ENCODE measurements around the gene SEMA5A. TPM values are rescaled to one million over a fixed set of nuclear protein-coding genes. Genes with fewer than 3 reads are reported as not detected.

The SEMA5A gene
- total and polyA plus RNA-seq, 7 donors = 0.60 to 4.7 (median 2.8) TPM

DNA sequence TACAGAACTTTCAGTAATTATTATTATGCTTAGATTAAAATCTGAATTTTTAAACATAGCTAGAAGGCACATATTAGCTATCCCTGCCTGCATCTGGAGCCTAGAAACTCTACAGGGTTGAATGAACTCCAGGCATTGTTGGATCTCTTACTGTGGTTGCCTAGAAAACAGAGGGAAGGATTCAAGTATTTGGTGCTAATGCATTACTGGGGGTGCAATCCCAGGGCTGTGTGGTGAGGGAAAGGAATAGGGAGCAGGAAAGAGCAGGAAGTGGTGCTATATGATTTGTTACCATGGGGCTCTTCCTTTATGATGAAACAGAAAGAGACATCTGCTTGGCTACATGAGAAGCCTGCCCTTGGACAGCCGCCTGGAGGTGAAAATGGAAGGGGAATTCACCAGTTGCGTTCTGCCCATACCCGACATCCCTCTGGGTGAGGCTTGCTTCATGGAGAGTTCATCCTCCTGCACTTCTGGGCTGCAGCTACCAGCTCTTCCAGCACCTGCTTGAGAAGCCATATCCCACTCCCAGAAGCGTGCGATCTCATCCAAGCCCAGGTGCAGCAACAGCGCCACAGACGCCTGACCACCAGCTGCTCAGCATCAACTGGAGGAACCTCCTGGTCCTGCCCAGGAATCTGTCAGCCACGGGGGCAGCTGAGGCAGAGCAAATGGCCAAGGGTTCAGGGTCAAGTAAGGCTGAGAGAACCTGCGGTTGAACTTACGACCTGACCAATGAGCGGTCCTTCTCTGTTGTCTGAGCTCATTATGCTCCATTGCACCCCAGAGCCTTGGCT lies 362.8 kb downstream of the SEMA5A start:
- Histone ChIP-seq H3K36me3 (no peaks in the 10 kb centered on the region), H3K27me3 (no peaks in the 10 kb centered on the region), H3K27ac (no peak overlapping the region), H3K4me1 (no peaks in the 10 kb centered on the region), H3K4me3 (no peak overlapping the region), H3K9me3 (no peaks in the 10 kb centered on the region)
- intact Hi-C loops (cut with DNase I) = no loop called here
- 92% methylated on average over 11 of the region's 11 CpGs for WGBS, 2 donors
- no peak for DNase-seq
- TF ChIP-seq POLR2AphosphoS5 (IDR thresholded peaks at IDR 0.05) (no peak), POLR2A (IDR thresholded peaks at IDR 0.05) (no peak), EP300 (IDR thresholded peaks at IDR 0.05) (no peak)
- TF ChIP-seq, protein P1, sequence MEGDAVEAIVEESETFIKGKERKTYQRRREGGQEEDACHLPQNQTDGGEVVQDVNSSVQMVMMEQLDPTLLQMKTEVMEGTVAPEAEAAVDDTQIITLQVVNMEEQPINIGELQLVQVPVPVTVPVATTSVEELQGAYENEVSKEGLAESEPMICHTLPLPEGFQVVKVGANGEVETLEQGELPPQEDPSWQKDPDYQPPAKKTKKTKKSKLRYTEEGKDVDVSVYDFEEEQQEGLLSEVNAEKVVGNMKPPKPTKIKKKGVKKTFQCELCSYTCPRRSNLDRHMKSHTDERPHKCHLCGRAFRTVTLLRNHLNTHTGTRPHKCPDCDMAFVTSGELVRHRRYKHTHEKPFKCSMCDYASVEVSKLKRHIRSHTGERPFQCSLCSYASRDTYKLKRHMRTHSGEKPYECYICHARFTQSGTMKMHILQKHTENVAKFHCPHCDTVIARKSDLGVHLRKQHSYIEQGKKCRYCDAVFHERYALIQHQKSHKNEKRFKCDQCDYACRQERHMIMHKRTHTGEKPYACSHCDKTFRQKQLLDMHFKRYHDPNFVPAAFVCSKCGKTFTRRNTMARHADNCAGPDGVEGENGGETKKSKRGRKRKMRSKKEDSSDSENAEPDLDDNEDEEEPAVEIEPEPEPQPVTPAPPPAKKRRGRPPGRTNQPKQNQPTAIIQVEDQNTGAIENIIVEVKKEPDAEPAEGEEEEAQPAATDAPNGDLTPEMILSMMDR (IDR thresholded peaks at IDR 0.05) = no peak

DNA sequence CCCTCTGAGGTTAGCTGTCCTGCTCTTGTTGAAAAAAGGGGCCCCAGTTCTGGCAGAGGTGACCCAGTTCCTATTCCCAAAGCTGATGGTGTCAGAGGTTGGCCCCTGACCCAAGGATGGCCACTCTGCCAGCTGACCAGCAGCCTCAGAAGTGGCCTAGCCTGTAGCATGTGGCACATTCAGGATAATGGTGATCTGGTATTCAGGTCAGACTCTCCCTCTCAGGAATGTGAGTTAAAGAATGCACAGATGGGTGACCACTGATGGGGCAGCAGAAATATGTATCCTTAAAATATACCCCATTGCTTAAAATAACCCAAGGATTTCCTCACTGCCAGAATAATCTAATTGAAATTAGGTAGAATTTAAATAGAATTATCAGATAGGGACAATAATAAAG lies 369.2 kb downstream of the SEMA5A start:
- no peaks in the 10 kb centered on the region for H3K4me1 ChIP-seq

DNA sequence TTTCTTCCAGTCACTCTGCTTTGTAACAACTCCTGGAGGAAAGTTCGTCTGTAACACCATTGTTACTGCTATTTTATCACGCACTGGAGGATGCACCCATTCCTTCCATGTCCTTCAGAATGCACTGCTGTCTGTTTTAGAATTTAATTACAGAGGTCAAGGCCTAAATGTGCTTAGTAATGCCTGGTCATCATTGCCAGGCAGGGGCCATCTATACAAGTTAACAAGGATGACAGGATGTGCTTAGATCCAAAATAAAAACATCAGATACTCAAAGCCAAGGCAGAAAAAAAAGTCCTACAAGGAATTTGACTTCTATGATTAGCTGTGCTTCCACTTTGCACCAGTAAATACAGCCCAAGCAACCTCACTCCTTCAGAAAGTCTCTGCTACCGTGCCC lies 371.4 kb downstream of the SEMA5A start:
- TF ChIP-seq POLR2A (IDR thresholded peaks at IDR 0.05) (no peak), POLR2AphosphoS5 (IDR thresholded peaks at IDR 0.05) (no peak), EP300 (IDR thresholded peaks at IDR 0.05) (no peak)
- TF ChIP-seq, protein P1 (IDR thresholded peaks at IDR 0.05) = no peak
- no peak for DNase-seq
- WGBS, 2 donors = 88 to 90% methylated on average over 3 of the region's 3 CpGs
- Histone ChIP-seq H3K27ac (no peak overlapping the region), H3K27me3 (no peaks in the 10 kb centered on the region), H3K36me3 (no peaks in the 10 kb centered on the region), H3K4me1 (no peaks in the 10 kb centered on the region), H3K9me3 (no peaks in the 10 kb centered on the region), H3K4me3 (no peak overlapping the region)
- intact Hi-C loops (cut with DNase I) = no loop called here

More for the DNA sequence above, 369.2 kb downstream of the SEMA5A start:
- DNase-seq = no peak
- Histone ChIP-seq H3K27ac (no peak overlapping the region), H3K27me3 (no peaks in the 10 kb centered on the region), H3K36me3 (no peaks in the 10 kb centered on the region), H3K4me3 (no peak overlapping the region), H3K9me3 (no peaks in the 10 kb centered on the region)
- intact Hi-C loops (cut with DNase I) = no loop called here
- TF ChIP-seq EP300 (IDR thresholded peaks at IDR 0.05) = no peak
- no peak for TF ChIP-seq POLR2A (IDR thresholded peaks at IDR 0.05)
- TF ChIP-seq, protein P1 (IDR thresholded peaks at IDR 0.05) = no peak
- no peak for TF ChIP-seq POLR2AphosphoS5 (IDR thresholded peaks at IDR 0.05)

DNA sequence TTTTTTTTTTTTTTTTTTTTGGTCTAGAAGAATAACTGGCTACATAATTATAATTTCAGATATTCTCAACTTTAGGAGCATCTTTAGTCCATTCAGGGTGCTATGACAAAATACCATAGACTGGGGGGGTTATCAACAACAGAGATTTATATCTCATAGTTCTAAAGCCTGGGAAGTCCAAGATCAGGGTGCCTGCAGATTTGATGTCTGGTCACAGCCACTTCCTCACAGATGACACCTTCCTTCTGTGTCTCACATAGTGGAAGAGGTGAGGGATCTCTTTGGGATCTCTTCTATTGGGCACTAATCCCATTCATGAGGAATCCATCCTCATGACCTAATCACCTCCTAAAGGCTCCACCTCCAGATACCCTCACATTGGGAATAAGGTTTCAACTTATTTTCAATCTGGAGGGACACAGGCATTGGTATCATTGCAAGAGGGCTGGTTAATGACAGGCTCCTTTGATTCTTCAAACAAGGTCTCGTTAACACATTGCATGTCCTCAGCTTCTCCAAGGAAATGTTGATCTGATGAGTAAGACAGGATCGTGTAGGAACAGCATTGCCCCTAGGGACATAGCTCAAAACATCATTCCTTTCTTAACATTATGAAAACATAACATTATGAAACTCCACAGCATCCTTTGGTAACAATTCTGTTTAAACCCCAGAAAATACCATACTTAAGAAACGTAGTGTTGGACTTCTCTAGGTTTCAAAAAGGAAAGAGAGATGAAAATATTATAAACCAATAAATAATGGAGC lies 372.4 kb downstream of the SEMA5A start:
- Histone ChIP-seq H3K36me3 (no peaks in the 10 kb centered on the region), H3K4me3 (no peak overlapping the region), H3K9me3 (no peaks in the 10 kb centered on the region), H3K4me1 (no peaks in the 10 kb centered on the region), H3K27me3 (no peaks in the 10 kb centered on the region), H3K27ac (no peak overlapping the region)
- 49 to 67% methylated on average over 3 of the region's 3 CpGs for WGBS, 2 donors
- intact Hi-C loops (cut with DNase I) = no loop called here
- DNase-seq = no peak
- TF ChIP-seq POLR2AphosphoS5 (IDR thresholded peaks at IDR 0.05) = no peak
- no peak for TF ChIP-seq EP300 (IDR thresholded peaks at IDR 0.05)

DNA sequence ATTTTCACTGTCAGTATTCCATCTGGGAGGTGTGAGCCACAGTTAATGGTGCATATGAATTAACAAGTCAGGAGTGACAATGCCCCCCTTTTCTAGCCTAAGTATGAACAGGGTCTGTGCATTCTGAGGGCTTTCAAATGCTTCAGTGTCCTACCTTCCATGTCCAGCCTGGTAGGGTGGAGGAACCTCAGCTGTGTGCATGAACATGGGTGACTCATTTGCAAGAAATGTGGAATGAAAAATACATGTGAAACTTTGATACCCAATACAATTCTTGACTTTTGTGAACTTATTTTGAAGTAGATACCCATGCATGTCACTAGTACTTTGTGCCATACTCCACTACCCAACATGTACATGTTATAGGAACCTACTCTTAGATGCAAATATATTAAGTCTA lies 375.8 kb downstream of the SEMA5A start:
- no peaks in the 10 kb centered on the region for H3K27me3 ChIP-seq
- intact Hi-C loops (cut with DNase I) = no loop called here
- no peak overlapping the region for H3K27ac ChIP-seq
- TF ChIP-seq POLR2A (IDR thresholded peaks at IDR 0.05) (no peak), POLR2AphosphoS5 (IDR thresholded peaks at IDR 0.05) (no peak), EP300 (IDR thresholded peaks at IDR 0.05) (no peak)
- TF ChIP-seq, protein P1 (IDR thresholded peaks at IDR 0.05) = no peak
- no peaks in the 10 kb centered on the region for H3K36me3 ChIP-seq
- H3K9me3 ChIP-seq = no peaks in the 10 kb centered on the region
- no peak overlapping the region for H3K4me3 ChIP-seq
- no peaks in the 10 kb centered on the region for H3K4me1 ChIP-seq
- DNase-seq = no peak
